Stimulated activated CD4-positive, alpha-beta T cell treated with anti-CD3 and anti-CD28 coated beads, TNF-alpha, amount 100 ng/mL, for 4 hours (primary cell): ENCODE results near the gene DCAF11.

Experiments used
- DNase-seq, 3 experiments: peaks; one replicate each; pipeline ENCODE4 v3.0.0-alpha.2; 2020; ENCODE audit warnings: low read depth in 3 of 3

DCAF11 gene

GRCh38 chr14:24160850-24161804 is 46.5 kb downstream of the DCAF11 start, which contains the start of gene IRF9:
Gene IRF9, plus strand, starts transcription at chr14:24161265. Its CDS starts 880 bp downstream, at chr14:24162145.
- DNase-seq, result peak; percentile 95 to 99 (median 97)

- DNase-seq, result no peak
These were observed 47.5 kb downstream of the DCAF11 start for GRCh38 chr14:24162093-24162492.

DNA sequence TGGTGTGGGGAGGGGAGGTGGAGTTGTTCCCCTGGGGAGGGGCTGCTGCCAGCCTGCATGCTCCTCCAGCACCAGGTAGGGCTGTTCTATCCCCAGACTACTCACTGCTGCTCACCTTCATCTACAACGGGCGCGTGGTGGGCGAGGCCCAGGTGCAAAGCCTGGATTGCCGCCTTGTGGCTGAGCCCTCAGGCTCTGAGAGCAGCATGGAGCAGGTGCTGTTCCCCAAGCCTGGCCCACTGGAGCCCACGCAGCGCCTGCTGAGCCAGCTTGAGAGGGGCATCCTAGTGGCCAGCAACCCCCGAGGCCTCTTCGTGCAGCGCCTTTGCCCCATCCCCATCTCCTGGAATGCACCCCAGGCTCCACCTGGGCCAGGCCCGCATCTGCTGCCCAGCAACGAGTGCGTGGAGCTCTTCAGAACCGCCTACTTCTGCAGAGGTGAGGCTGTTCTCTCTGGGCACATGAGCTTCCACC is 50.0 kb downstream of the DCAF11 start:
- no peak for DNase-seq

GRCh38 chr14:24165785-24166184 is 51.2 kb downstream of the DCAF11 start:
- no peak for DNase-seq

GRCh38 chr14:24167469-24168114 is 53.0 kb downstream of the DCAF11 start:
- DNase-seq, result no peak

GRCh38 chr14:24171422-24172260 is 57.1 kb downstream of the DCAF11 start, which contains the start of gene REC8:
Gene REC8, plus strand, starts transcription at chr14:24172080. Its CDS starts 473 bp downstream, at chr14:24172553.
- peak; percentile 34 to 42 (median 38) for DNase-seq

GRCh38 chr14:24172261-24172860 is 57.8 kb downstream of the DCAF11 start:
- DNase-seq, result no peak

DNA sequence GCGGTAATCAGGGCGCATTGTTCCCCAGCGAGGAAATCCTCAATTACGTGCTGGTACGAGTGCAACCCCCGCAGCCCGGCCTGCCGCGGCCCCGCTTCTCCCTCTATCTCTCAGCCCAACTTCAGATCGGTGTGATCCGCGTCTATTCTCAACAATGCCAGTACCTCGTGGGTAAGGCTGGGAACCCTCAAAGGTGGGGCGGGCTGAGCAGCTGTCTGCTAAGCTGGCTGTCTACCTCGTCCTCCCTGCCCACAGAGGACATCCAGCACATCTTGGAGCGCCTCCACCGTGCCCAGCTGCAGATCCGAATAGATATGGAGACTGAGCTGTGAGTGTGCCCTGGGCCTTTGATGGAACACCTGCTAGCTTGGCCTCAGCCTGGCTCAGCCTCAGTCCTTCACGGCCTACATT is 58.3 kb downstream of the DCAF11 start:
- no peak for DNase-seq
